ENCODE measurements around the gene PCDHA12. TPM values are rescaled to one million over a fixed set of nuclear protein-coding genes. Genes with fewer than 3 reads are reported as not detected.
"Not testable (repeated sequence)": the region's sequence is repeated elsewhere in the genome, so short reads cannot be mapped to it uniquely, and the experiment has no call there.

PCDHA12 gene
- total RNA-seq, 2 donors from 2014 or later: 0.40 to 0.50 TPM

GRCh38 chr5:140842798-140843733 is 32.0 kb upstream of the PCDHA12 start:
- no peak overlapping the region for H3K4me3 ChIP-seq
- intact Hi-C loops (cut with DNase I): no loop called here
- no peaks in the 10 kb centered on the region for H3K27me3 ChIP-seq (replicated peaks; ENCODE audit: insufficient read depth)
- H3K36me3 ChIP-seq: no peaks in the 10 kb centered on the region
- H3K9me3 ChIP-seq: no peaks in the 10 kb centered on the region
- WGBS: 43% methylated on average over 85 of the region's 87 CpGs
- DNase-seq (ENCODE audit: low spot score): no peak
- no peak overlapping the region for H3K27ac ChIP-seq
- no peaks in the 10 kb centered on the region for H3K4me1 ChIP-seq (replicated peaks)
- TF ChIP-seq POLR2A (IDR thresholded peaks at IDR 0.05) (no peak), POLR2AphosphoS5 (IDR thresholded peaks at IDR 0.05) (no peak)
- TF ChIP-seq, protein P1, sequence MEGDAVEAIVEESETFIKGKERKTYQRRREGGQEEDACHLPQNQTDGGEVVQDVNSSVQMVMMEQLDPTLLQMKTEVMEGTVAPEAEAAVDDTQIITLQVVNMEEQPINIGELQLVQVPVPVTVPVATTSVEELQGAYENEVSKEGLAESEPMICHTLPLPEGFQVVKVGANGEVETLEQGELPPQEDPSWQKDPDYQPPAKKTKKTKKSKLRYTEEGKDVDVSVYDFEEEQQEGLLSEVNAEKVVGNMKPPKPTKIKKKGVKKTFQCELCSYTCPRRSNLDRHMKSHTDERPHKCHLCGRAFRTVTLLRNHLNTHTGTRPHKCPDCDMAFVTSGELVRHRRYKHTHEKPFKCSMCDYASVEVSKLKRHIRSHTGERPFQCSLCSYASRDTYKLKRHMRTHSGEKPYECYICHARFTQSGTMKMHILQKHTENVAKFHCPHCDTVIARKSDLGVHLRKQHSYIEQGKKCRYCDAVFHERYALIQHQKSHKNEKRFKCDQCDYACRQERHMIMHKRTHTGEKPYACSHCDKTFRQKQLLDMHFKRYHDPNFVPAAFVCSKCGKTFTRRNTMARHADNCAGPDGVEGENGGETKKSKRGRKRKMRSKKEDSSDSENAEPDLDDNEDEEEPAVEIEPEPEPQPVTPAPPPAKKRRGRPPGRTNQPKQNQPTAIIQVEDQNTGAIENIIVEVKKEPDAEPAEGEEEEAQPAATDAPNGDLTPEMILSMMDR (IDR thresholded peaks at IDR 0.05): no peak

- H3K9me3 ChIP-seq; H3K27me3 ChIP-seq (replicated peaks; ENCODE audit: insufficient read depth); intact Hi-C loops (cut with DNase I); H3K27ac ChIP-seq; H3K4me1 ChIP-seq (replicated peaks); H3K36me3 ChIP-seq; H3K4me3 ChIP-seq; DNase-seq (ENCODE audit: low spot score): not testable (repeated sequence)
- 19% methylated on average over 29 of the region's 48 CpGs for WGBS
Observed at GRCh38 chr5:140848139-140849102, 26.7 kb upstream of the PCDHA12 start, which contains the start of gene PCDHA9. TSS of gene PCDHA9 (plus strand) at chr5:140848382. CDS start at chr5:140848496, 114 bp downstream.

- not testable (repeated sequence) for H3K27me3 ChIP-seq (replicated peaks; ENCODE audit: insufficient read depth); H3K4me1 ChIP-seq (replicated peaks); H3K4me3 ChIP-seq; H3K9me3 ChIP-seq; H3K27ac ChIP-seq; DNase-seq (ENCODE audit: low spot score); H3K36me3 ChIP-seq
- intact Hi-C loops (cut with DNase I): loop anchor here (10.0 kb wide), 1 partner anchor 195 kb away; no protein-coding TSS in a partner anchor
- 41% methylated on average over 95 of the region's 101 CpGs for WGBS
Observed at GRCh38 chr5:140849831-140850634, 25.1 kb upstream of the PCDHA12 start.

- no peak within 1 kb of the TSS for H3K27ac ChIP-seq
- H3K4me3 ChIP-seq: no peak within 1 kb of the TSS
- WGBS: 19% methylated on average over 44 of the region's 44 CpGs
- no peaks in the 10 kb centered on the region for H3K27me3 ChIP-seq (replicated peaks; ENCODE audit: insufficient read depth)
- DNase-seq (ENCODE audit: low spot score): no peak
- H3K9me3 ChIP-seq: no peaks in the 10 kb centered on the region
- no peak for TF ChIP-seq POLR2A (IDR thresholded peaks at IDR 0.05)
- TF ChIP-seq, protein P1 (IDR thresholded peaks at IDR 0.05): peak in 1 of 4 experiments; percentile 29
- no peaks in the 10 kb centered on the region for H3K36me3 ChIP-seq
- no peaks in the 10 kb centered on the region for H3K4me1 ChIP-seq (replicated peaks)
- intact Hi-C loops (cut with DNase I): loop anchor here (10.0 kb wide), 1 partner anchor 189 kb away; no protein-coding TSS in a partner anchor
Observed at GRCh38 chr5:140855772-140856674, 19.1 kb upstream of the PCDHA12 start, which contains the start of gene PCDHA10. TSS of gene PCDHA10 (plus strand) at chr5:140855897. CDS start at chr5:140856049, 152 bp downstream.

Data from prostate gland (tissue), 2 donors.